Memory B cell (primary cell): Measurements from ENCODE around the gene EYS.

Source experiments
- ATAC-seq: fragments of 150-1000 bp; cut with Tn5 transposase; 2 replicates; pipeline ENCODE4 v1.10.0; 2021; ENCODE audit warnings: low read depth, mild to moderate bottlenecking, moderate library complexity
- DNase-seq, 2 donors: peaks; one replicate each; pipeline ENCODE4 v3.0.0; 2022; ENCODE audit warnings: low spot score in 2 of 2
- H3K27ac Mint-ChIP-seq: one replicate; pipeline ENCODE4 v1.8.0; 2022; ENCODE audit warnings: mild to moderate bottlenecking, moderate library complexity, mixed read lengths
- H3K27me3 Mint-ChIP-seq: one replicate; pipeline ENCODE4 v1.8.0; 2022; ENCODE audit warnings: mixed read lengths
- H3K36me3 Mint-ChIP-seq: one replicate; pipeline ENCODE4 v1.8.0; 2022; ENCODE audit warnings: mild to moderate bottlenecking, mixed read lengths
- H3K4me1 Mint-ChIP-seq: one replicate; pipeline ENCODE4 v1.8.0; 2022; ENCODE audit warnings: mixed read lengths
- H3K4me3 Mint-ChIP-seq: one replicate; pipeline ENCODE4 v1.8.0; 2022; ENCODE audit warnings: mild to moderate bottlenecking, moderate library complexity, mixed read lengths
- H3K9me3 Mint-ChIP-seq: one replicate; pipeline ENCODE4 v1.8.0; 2022; ENCODE audit warnings: mixed read lengths

The EYS gene

GRCh38 chr6:64874776-64875175, 832.2 kb downstream of the EYS start:
- H3K9me3 Mint-ChIP-seq: peaks cover 12% of the 10 kb centered on the region
- no peak overlapping the region for H3K4me3 Mint-ChIP-seq
- no peak for DNase-seq
- H3K36me3 Mint-ChIP-seq: no peaks in the 10 kb centered on the region
- no peaks in the 10 kb centered on the region for H3K4me1 Mint-ChIP-seq
- ATAC-seq: no peak
- H3K27me3 Mint-ChIP-seq: no peaks in the 10 kb centered on the region
- H3K27ac Mint-ChIP-seq: no peak overlapping the region

DNA sequence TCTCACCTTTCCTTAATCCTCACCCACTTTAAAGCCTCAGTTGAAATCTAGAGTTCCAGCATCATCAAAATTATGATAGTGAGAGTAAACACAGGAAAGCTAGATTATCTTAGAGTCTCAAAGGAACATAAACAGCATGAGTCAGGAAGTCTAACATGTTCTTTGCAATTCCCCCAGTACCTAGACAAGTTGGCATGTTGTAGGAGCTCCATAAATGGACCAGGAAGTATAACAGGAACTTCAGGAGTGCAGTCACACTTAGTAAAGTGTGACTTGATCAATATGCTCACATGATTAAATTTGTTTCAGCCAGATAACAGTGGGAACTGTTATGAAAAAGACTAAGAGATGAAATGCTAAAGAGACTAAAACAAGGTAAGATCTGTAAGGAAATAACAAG, 834.4 kb downstream of the EYS start:
- Mint-ChIP-seq H3K27me3 (no peaks in the 10 kb centered on the region), H3K9me3 (peaks cover 12% of the 10 kb centered on the region), H3K4me3 (no peak overlapping the region), H3K36me3 (no peaks in the 10 kb centered on the region), H3K4me1 (no peaks in the 10 kb centered on the region), H3K27ac (no peak overlapping the region)
- ATAC-seq (no peak), DNase-seq (no peak)

- Mint-ChIP-seq H3K4me1 (no peaks in the 10 kb centered on the region), H3K36me3 (no peaks in the 10 kb centered on the region), H3K27ac (no peak overlapping the region), H3K9me3 (peaks cover 6% of the 10 kb centered on the region), H3K27me3 (no peaks in the 10 kb centered on the region), H3K4me3 (no peak overlapping the region)
- no peak for DNase-seq
- no peak for ATAC-seq
These were observed 845.9 kb downstream of the EYS start for GRCh38 chr6:64861039-64861651.

DNA sequence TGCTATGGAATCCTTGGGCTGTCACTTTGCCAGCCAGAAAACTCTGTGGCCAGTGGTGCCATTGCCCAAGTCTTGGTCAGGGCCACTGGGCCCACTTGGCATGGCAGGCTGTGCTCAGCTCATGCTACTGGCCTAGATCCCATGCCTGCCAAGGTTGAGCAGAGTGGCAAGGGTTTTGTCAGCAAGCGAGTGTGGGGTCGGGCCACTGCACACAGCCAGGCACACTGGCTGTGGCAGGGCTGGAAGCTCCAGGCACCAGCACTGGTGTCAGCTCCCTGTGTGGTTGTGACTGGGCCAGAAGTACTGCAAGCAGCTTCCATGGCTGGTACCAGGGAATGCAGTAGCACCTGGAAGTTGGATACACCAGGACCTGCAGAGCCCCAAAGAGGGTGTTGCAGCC, 846.8 kb downstream of the EYS start:
- no peak for DNase-seq
- no peak overlapping the region for H3K27ac Mint-ChIP-seq
- no peak for ATAC-seq
- peaks cover 7% of the 10 kb centered on the region for H3K9me3 Mint-ChIP-seq
- no peaks in the 10 kb centered on the region for H3K27me3 Mint-ChIP-seq
- no peak overlapping the region for H3K4me3 Mint-ChIP-seq
- H3K4me1 Mint-ChIP-seq: no peaks in the 10 kb centered on the region
- H3K36me3 Mint-ChIP-seq: no peaks in the 10 kb centered on the region

DNA sequence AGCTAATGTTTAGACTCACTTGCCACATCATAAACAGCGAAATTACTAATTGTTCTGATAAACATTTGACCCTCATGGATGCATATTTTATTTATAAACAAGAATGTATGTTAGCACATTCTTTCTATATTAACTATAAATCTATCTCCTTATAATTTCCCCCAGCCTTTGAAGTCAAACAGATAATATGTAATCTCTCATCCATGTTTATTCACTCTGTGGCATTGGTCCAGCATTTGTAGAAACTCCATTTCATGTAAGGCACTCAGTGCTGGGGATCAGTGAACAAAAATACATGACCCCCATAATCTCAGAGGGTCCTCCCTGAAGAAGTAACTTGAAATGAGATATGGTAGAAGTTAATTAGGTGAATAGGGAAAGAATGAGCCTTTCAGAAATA, 856.9 kb downstream of the EYS start:
- Mint-ChIP-seq H3K36me3 (no peaks in the 10 kb centered on the region), H3K27ac (no peak overlapping the region), H3K4me3 (no peak overlapping the region), H3K9me3 (peaks cover 12% of the 10 kb centered on the region), H3K27me3 (no peaks in the 10 kb centered on the region), H3K4me1 (no peaks in the 10 kb centered on the region)
- DNase-seq: no peak
- no peak for ATAC-seq

DNA sequence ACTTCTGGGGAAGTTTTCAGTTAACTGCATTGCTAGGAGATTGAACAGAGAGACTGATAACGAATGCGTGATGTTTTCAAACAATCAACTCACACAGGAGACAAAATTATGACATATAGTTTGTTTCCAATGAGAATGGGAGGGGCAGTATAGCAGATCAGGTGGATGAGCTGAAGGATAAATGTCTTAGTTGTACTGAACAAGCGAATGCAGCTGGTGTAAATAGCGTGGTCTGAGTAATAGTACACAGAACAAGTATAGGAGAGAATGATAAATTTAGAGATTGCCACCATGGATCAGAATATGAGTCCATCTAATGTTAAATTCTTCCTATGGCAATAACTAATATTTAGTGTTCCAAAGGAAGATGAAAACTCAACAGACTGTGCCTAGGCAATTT, 858.6 kb downstream of the EYS start:
- H3K27me3 Mint-ChIP-seq: no peaks in the 10 kb centered on the region
- peaks cover 10% of the 10 kb centered on the region for H3K9me3 Mint-ChIP-seq
- H3K36me3 Mint-ChIP-seq: no peaks in the 10 kb centered on the region
- ATAC-seq (no peak), DNase-seq (no peak)
- H3K27ac Mint-ChIP-seq: no peak overlapping the region
- H3K4me3 Mint-ChIP-seq: no peak overlapping the region
- H3K4me1 Mint-ChIP-seq: no peaks in the 10 kb centered on the region

DNA sequence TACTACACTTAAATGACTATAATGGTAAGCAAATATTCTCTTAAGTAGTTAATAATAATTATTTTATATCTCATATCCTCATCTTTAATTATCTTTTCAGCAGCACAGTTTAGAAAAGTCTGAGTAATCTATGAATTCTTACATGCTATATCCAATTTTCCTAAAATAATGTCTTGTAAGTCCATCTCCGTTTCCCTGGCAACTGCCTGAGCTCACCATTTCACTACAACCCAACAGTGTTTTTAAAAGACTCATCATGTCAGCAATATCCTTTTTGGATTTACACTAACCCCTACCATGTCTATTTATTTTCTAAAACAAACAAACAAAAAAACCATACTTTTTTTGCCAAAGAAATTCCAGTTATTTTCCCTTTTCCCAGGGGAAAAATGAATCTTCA, 859.6 kb downstream of the EYS start:
- H3K27me3 Mint-ChIP-seq: no peaks in the 10 kb centered on the region
- no peaks in the 10 kb centered on the region for H3K36me3 Mint-ChIP-seq
- DNase-seq (no peak), ATAC-seq (no peak)
- no peak overlapping the region for H3K4me3 Mint-ChIP-seq
- H3K4me1 Mint-ChIP-seq: no peaks in the 10 kb centered on the region
- no peak overlapping the region for H3K27ac Mint-ChIP-seq
- peaks cover 9% of the 10 kb centered on the region for H3K9me3 Mint-ChIP-seq

GRCh38 chr6:64838726-64839125, 868.3 kb downstream of the EYS start:
- Mint-ChIP-seq H3K4me3 (no peak overlapping the region), H3K27ac (no peak overlapping the region), H3K9me3 (peaks cover 5% of the 10 kb centered on the region), H3K4me1 (no peaks in the 10 kb centered on the region), H3K36me3 (no peaks in the 10 kb centered on the region), H3K27me3 (no peaks in the 10 kb centered on the region)
- DNase-seq (no peak), ATAC-seq (no peak)

- no peak for ATAC-seq
- H3K27ac Mint-ChIP-seq: no peak overlapping the region
- no peak for DNase-seq
These were observed 875.3 kb downstream of the EYS start for GRCh38 chr6:64831680-64832079.

DNA sequence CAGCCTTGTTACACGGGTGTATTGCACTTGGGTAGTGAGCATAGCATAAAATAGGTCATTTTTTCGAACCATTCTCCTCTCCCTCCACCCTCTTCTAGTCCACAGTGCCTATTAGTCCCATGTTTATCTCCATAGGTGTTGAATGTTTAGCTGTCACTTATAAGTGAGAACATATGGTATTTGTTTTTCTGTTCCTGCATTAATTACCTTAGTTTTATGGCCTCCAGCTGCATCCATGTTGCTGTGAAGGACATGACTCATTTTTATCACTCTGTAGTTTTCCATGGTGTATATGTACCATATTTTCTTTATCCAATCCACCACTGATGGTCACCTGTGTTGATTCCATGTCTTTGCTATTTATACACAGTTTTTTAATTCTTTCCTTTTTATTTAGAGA, 889.5 kb downstream of the EYS start:
- no peak for ATAC-seq
- no peak overlapping the region for H3K4me3 Mint-ChIP-seq

More at GRCh38 chr6:64831680-64832079, 875.3 kb downstream of the EYS start:
- Mint-ChIP-seq H3K27me3 (no peaks in the 10 kb centered on the region), H3K4me1 (no peaks in the 10 kb centered on the region), H3K36me3 (no peaks in the 10 kb centered on the region), H3K9me3 (peaks cover 4% of the 10 kb centered on the region), H3K4me3 (no peak overlapping the region)

DNA sequence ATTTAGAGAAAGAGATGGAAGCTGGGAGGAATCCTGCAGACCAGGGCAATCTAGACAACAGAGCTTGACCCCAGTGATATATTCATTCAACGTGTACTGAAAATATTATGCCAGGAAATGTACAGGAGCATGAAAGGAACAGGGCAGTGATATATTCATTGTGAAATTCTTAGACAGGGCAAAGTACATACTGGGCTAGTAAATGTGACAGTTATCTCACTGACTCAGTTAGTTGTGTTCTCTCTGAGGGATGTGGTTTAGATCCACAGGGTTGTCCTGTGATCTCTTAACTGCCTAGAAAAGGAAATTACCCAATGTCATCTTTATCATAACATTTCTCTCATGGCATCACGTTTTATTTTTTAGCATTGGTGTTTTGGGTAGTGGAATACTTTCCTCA, 891.3 kb downstream of the EYS start:
- Mint-ChIP-seq H3K36me3 (no peaks in the 10 kb centered on the region), H3K9me3 (peaks cover 5% of the 10 kb centered on the region), H3K4me3 (no peak overlapping the region), H3K27ac (no peak overlapping the region), H3K4me1 (no peaks in the 10 kb centered on the region), H3K27me3 (no peaks in the 10 kb centered on the region)
- no peak for DNase-seq
- no peak for ATAC-seq

More for the DNA sequence above, 889.5 kb downstream of the EYS start:
- peaks cover 5% of the 10 kb centered on the region for H3K9me3 Mint-ChIP-seq
- H3K27ac Mint-ChIP-seq: no peak overlapping the region
- H3K27me3 Mint-ChIP-seq: no peaks in the 10 kb centered on the region
- no peak for DNase-seq
- H3K36me3 Mint-ChIP-seq: no peaks in the 10 kb centered on the region
- no peaks in the 10 kb centered on the region for H3K4me1 Mint-ChIP-seq

DNA sequence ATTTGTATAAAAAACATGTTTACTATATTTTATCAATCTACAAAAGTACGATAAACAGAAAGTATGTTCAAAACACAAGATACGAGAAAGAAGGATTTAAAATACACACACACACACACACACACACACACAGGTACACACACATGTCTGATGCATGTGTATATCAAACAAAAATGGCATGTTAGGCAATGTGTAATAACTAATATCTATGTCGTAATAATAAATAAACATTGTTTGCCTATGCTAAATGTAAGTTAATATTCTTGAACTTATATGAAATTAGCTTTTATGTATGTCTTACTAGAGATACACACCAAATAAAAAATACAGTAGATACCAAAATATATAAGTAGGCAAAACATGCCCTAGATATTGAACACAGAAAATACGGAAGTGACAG, 894.9 kb downstream of the EYS start:
- H3K27me3 Mint-ChIP-seq: no peaks in the 10 kb centered on the region
- no peak overlapping the region for H3K4me3 Mint-ChIP-seq
- H3K9me3 Mint-ChIP-seq: peaks cover 5% of the 10 kb centered on the region
- H3K27ac Mint-ChIP-seq: no peak overlapping the region
- H3K4me1 Mint-ChIP-seq: no peaks in the 10 kb centered on the region
- no peaks in the 10 kb centered on the region for H3K36me3 Mint-ChIP-seq
- no peak for ATAC-seq
- no peak for DNase-seq

DNA sequence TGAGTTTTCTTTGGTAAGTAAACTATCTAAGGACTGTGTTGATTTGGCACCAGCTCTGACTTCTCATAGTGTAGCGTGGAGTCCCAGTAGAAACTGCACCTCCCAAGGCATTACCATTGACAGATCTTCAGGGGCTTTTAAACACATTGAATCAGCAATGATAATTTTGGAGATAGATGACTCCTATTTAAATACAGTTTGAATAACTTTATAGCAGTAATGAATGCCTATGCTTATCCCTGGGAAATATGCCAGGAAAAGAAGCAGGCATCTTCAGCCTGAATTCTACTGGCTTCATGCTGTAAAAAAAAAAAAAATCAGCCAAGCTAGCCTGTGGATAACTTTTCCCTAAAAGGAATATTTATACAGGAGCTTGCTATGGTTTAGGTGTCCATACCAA, 895.9 kb downstream of the EYS start:
- no peaks in the 10 kb centered on the region for H3K27me3 Mint-ChIP-seq
- no peak for DNase-seq
- H3K36me3 Mint-ChIP-seq: no peaks in the 10 kb centered on the region
- ATAC-seq: no peak
- H3K4me1 Mint-ChIP-seq: no peaks in the 10 kb centered on the region
- no peak overlapping the region for H3K27ac Mint-ChIP-seq
- no peak overlapping the region for H3K4me3 Mint-ChIP-seq
- H3K9me3 Mint-ChIP-seq: peaks cover 4% of the 10 kb centered on the region

DNA sequence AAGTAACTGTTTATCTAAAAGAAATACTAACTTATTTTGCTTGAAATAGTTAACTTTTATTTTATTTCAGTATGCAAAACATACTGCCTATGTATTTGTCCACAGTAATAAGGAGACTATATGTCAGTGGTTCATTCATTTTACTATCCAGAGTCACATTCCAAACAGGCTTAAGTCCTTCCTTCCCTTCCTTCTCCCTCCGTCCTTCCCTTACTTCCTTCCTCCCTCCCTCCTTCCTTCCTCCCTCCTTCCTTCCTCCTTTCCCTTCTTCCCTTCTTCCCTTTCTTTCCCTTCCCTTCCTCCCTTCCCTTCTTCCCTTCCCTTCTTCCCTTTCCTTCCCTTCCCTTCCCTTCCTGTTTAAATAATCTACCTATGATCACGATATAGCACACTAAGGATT, 899.2 kb downstream of the EYS start:
- H3K27me3 Mint-ChIP-seq: no peaks in the 10 kb centered on the region
- no peak overlapping the region for H3K4me3 Mint-ChIP-seq
- DNase-seq (no peak), ATAC-seq (no peak)
- H3K9me3 Mint-ChIP-seq: peaks cover 4% of the 10 kb centered on the region
- no peak overlapping the region for H3K27ac Mint-ChIP-seq
- no peaks in the 10 kb centered on the region for H3K4me1 Mint-ChIP-seq
- H3K36me3 Mint-ChIP-seq: no peaks in the 10 kb centered on the region

DNA sequence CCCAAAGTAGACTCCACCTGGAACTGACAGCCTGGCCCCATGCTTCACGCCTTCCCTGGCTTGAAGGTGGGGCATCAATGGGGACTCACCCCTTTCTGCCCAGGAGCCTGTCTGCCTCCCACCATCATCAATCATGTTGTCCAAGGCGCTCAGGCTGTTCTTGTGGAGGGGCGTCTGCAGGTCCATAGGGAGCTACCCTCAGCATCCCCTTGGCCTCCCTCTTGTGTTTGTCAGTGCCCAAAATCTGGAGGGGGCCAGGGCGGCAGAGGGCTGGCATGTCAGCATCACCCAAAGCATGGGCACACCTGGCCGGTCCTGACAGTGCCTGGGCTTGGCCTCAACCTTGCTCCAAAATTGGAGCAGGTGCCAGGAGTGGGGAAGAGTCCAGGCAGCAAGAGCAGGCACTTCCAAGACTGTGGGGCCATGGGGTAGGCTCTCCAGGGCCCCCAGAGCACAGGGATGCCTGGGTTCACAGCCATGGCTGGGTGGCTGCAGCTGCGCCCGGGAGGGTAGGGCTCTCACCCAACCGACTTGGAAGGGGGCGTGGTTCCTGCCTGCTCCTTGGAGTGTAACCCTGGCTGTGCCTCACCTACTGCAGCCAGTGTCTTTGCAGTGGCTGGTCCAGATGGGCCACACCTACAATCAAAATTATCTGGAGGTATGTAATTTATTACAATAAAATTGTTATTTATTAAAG, 903.4 kb downstream of the EYS start:
- H3K4me3 Mint-ChIP-seq: no peak overlapping the region
- ATAC-seq: no peak
- no peak overlapping the region for H3K27ac Mint-ChIP-seq
- no peaks in the 10 kb centered on the region for H3K36me3 Mint-ChIP-seq
- H3K27me3 Mint-ChIP-seq: no peaks in the 10 kb centered on the region
- no peaks in the 10 kb centered on the region for H3K4me1 Mint-ChIP-seq
- no peak for DNase-seq
- H3K9me3 Mint-ChIP-seq: peaks cover 4% of the 10 kb centered on the region
